CD4-positive, alpha-beta T cell treated with Interleukin-15 for 4 hours (primary cell): ENCODE data around the gene PREP.
"Not testable (repeated sequence)": the region's sequence is repeated elsewhere in the genome, so short reads cannot be mapped to it uniquely, and the experiment has no call there.

Experiments
- DNase-seq: peaks from one replicate; pipeline ENCODE4 v3.0.0-alpha.2; 2020; ENCODE audit warnings: low spot score

Gene PREP

DNA sequence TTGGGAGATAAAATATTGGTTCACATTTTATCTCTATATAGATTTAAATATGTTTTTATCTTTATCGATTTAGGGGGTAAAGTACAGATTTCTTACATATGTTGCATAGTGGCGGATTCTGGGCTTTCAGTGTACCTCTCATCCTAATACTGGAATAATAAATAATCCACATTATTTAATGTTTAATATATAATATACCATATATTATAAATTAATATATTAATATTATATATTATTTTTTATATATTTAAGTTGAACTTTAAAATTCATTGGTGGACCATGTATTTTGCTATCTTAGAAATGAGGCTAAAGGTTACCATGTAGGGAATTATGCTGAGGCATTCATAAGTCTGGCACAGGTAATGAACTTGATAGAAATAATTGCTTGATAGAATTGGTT is 133.5 kb downstream of the PREP start:
- no peak for DNase-seq

DNA sequence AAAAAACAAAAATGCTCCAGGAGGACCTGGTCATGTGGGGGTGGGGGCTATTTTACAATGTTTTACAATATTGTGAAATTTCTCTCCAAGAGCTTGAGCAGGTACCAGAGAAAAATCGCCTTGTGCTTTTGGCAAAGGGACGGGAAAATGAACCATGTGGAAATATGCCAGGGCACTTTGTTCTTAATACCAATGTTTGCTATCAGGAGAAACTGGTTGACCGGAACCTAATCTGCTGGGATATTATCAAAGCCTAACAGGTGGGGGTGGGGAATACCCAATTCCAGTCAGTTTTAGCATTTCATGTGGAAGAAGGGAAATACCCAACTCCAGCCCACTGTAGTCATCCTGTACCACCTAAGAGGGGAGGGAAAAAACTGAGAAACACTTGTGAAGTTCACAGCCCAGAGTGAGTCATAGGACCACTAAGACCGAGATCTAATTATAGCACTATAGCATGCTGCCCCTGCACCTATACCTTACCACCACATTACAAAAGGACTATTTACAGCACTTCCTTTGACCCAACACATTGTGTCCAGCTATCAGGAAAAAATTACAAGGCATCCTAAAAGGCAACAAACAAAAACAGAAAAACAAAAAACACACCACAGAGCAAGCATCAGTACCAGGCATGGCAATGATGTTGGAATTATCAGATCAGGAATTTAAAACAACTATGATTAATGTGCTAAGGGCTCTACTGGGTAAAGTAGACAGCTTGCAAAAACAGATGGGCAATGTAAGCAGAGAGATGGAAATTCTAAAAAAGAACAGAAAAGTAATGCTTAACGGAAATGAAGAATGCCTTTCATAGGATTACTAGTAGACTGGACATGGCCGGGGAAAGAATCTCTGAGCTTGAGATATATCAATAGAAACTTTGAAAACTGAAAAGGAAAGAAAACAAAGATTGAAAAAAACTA is 138.9 kb downstream of the PREP start:
- DNase-seq, result no peak

DNA sequence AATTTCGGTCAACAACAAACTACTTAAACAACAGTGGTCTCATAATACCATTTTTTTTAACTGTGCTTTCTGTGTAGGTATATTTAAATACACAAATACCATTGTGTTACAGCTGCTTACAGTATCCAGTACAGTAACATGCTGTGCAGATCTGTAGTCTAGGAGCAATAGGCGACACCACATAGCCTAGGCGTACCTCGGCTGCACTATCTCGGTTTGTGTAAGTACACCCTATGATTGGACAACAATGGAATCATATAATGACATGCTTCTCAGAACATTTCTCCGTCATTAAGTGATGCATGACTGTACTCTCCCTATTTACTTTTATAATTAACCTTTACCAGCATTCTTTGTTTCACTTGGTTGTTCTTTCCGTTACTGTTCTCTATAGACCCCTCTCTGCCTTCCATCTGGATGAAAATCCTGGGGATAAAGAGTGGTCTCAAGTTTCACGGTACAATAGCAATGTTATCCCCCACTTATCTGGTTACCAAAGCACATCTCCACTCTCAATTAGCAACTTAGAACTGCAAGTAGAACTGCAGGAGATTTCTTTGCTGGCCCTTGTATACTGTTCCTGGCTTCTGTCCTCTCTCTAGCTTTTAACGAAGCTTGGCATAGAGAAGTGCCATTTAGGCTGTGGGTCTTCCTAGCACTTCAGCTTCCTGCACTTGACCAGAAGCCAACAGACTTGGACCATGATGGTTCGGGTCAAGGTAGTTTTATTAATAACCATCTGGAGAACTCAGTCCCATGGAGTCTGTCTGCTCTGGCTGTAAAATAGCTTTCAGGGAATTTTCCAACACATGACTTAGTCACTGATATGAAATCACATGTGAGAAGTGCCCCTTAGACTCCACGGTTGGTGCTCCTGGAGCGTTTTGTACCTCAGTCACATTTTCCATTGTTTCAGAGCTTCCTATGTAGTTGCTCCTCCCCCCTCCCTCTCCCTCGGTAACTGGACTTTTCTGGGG is 142.7 kb downstream of the PREP start:
- DNase-seq, result no peak

DNA sequence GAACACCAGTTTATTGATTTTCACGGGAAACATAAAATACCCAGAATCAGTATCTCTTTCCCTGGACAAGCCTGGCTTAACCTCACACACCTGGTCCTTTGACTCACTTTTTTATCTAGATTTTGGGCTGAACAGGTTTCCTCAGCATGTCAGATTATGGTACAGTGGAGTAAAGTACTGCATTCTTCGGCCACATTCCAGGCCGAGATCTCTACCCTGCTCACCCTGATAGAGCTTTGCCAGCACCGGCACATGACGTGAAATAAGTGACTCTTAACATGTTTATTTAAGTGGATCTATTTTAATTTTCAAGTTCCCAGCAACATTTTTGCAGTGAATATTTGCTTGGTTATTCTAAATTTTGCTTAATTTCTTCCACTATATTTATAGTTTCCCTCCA is 144.1 kb downstream of the PREP start:
- no peak for DNase-seq

DNA sequence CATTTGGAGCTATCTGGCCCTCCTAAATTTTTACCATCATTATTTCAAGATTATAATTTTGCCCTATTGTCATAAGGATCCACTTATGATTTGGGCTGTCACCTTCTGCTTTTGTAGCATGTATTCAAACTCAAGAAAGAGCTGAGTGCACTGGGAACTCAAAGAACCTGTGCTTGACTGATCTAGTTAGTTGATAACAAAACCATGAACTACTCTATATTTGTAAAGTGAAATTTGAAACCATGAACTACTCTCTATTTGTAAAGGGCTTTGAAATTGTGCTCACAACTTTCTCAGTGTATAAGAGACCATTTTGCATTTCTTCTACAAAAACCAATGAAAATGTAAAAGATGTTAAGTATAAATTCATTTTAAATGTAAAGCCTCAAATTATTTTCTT is 145.5 kb downstream of the PREP start:
- no peak for DNase-seq

DNA sequence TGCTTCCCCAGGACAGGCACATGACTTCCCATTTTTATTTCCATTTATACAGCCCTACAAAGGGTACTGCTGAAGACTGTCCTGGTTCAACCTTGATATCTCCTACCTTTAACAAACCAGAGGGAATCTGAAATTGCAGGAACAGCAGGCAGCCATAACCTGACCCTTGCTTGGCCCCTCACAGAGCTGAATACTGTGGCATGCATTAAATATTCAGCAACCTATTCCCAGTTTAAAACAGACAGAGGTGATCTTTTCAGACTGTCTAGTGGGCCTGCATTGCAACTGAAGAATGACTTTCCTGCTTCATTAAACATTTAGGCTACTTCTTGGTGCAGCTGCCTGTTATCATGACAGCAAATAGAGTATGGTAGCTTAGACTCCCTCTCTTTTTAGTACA is 146.3 kb downstream of the PREP start:
- DNase-seq, result no peak

DNA sequence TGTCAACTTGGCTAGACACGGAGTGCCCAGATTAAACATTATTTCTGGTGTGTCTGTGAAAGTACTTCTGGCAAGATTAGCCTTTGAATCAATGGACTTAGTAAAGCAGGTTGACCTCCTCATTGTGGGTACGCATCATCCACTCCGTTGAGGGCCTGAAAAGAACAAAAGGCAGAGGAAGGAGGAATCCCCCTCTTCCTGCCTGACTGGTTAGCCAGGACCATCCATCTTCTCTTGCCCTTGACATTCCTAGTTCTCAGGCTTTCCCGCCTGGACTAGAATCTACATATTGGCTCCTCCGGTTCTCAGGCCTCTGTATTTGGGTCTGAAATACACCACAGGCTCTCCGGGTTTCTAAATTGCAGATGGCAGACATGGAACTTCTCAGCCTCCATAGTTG is 149.1 kb downstream of the PREP start:
- no peak for DNase-seq

DNA sequence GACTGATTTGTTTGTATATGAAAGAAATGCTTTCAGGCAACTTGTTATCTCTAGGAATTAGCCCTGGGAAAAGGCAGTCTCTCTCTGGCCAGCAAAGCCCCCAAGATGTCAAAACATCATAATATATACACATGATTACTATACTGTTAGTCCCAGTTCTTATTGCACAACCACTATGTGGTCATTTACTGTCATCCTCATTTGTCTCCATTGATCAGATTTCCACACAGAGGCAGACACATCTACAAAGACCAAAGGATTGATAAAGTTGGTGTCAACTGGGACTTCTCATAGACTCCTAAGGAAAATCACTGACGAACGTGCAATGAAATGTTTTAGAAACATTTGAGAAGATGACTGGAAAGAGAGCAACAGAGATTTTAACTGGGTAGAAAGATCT is 151.2 kb downstream of the PREP start:
- no peak for DNase-seq

DNA sequence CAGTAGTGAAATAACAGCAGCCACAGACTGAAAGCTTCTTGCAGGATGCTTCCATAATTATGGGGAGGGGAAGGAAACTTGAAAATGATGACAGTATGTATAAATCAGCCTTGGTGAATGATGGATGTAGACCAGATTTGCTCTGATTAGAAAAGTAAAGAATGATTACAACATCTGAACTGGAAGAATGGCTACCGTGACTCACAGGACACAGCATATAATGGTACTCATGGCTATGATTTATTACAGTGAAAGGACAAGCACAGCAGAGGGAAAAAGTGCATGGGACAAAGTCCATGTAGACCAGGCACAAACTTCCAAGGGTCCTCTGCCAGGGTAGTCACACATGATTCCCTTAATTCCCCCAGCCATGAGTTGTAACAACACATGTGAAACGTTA is 152.3 kb downstream of the PREP start:
- no peak for DNase-seq

DNA sequence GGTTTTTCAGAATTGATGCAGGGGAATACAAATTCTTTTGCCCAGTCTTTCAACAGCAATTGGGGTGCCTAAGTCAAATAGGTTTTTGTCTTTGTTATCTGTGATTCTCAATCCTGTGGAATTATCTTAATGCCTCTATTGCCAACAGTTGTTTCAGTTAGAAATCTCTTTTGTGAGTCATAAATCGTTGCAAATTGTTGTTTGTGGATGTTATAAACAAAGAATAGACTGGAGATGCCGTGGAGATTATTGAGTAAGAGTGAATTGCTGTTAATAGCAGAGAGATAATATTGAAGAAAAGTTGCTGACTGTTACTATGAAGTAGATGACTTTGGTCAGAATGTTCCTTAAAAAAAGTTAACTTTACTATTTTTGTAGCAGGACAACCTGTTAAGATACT is 159.4 kb downstream of the PREP start:
- no peak for DNase-seq

DNA sequence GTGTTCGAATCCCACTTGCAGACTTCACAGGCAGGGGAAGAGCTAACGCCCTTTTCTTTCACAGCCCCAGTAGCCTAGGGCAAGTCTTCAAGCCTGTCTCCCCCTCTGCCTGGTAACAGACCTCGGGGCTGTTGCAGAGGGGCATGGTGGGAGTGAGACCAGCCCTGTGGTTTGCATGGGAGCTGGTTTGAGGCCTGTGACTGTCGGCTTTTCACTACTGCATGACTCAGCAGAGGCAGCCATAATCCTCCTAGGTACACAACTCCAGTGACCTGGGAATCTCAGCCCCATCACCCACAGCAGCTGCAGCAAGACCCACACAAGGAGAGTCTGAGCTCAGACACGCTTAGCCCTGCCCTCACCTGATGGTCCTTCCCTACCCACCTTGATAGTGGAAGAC is 167.7 kb downstream of the PREP start:
- no peak for DNase-seq

DNA sequence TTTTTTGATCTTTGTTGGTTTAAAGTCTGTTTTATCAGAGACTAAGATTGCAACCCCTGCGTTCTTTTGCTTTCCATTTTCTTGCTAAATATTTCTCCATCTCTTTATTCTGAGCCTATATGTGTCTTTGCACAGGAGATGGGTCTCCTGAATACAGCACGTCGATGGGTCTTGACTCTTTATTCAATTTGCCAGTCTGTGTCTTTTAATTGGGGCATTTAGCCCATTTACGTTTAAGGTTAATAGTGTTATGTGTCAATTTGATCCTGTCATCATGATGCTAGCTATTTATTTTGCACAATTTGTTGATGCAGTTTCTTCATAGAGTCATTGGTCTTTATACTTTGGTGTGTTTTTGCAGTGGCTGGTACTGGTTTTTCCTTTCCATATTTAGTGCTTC is 171.1 kb downstream of the PREP start:
- not testable (repeated sequence) for DNase-seq
